ENCODE data around the gene SDK1.
A peak's percentile ranks its signal among the peaks of the same experiment; 100 is the strongest.

SDK1 gene

DNA sequence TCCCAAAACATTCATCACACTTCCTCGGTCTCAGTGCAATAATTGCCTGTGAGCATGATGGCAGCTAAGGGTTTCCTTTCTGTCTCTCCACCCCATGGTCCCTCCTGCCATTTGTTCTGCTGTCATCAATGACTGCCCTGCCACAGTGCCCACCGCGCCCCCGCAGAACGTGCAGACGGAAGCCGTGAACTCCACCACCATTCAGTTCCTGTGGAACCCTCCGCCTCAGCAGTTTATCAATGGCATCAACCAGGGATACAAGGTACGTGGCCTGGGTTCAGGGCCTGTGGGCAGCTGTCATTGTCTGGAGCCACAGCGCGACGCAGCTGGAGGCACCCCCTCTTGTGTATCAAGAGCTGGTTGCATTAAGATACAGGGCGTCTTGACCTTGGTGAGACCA lies 748.1 kb downstream of the SDK1 start:
- Histone ChIP-seq H3K9me3 (ENCODE audit: insufficient read depth, low read depth, low read length) (no peaks in the 10 kb centered on the region), H4K12ac (ENCODE audit: low read depth, low read length) (no peak overlapping the region), H3K79me2 (ENCODE audit: control insufficient read depth, insufficient read depth, low read length, poor library complexity) (no peaks in the 10 kb centered on the region), H2AK5ac (ENCODE audit: low read length) (no peak overlapping the region), H3K4me3 (ENCODE audit: low read depth, low read length) (peak overlapping the region; percentile 8), H2BK5ac (ENCODE audit: low read depth, low read length, poor library complexity) (no peak overlapping the region), H3K23ac (ENCODE audit: low read length) (no peak overlapping the region), H3K79me1 (ENCODE audit: low read length) (no peaks in the 10 kb centered on the region), H3K9ac (ENCODE audit: low read length) (no peak overlapping the region), H3K4me2 (ENCODE audit: low read length) (no peak overlapping the region), H3K14ac (ENCODE audit: low read length) (no peak overlapping the region), H3K36me3 (ENCODE audit: control insufficient read depth in 1 of 2, insufficient read depth in 2 of 2, low read length in 2 of 2) (peaks cover 10 to 11% of the 10 kb centered on the region in 2 experiments), H4K91ac (ENCODE audit: low read depth, low read length) (no peak overlapping the region), H3K4ac (ENCODE audit: low read depth, low read length) (no peak overlapping the region), H2BK120ac (ENCODE audit: insufficient read depth, low read length, poor library complexity) (no peak overlapping the region), H3K18ac (ENCODE audit: low read length) (no peak overlapping the region), H3K4me1 (ENCODE audit: control insufficient read depth in 1 of 2, insufficient read depth in 2 of 2, low read length in 2 of 2) (no peaks in the 10 kb centered on the region), H2AFZ (ENCODE audit: insufficient read depth, low read length, poor library complexity) (no peak overlapping the region), H4K8ac (ENCODE audit: low read depth, low read length) (no peak overlapping the region), H3K27me3 (ENCODE audit: insufficient read depth, low read length) (no peaks in the 10 kb centered on the region), H2BK12ac (ENCODE audit: low read length) (no peak overlapping the region), H3K27ac (ENCODE audit: low read depth, low read length) (no peak overlapping the region)
- WGBS (ENCODE audit: extremely low coverage, insufficient coverage, insufficient read length): no CpG with 5 or more reads among the region's 13 CpGs
- no peak for DNase-seq

GRCh38 chr7:4050126-4050660 lies 749.1 kb downstream of the SDK1 start:
- no peak overlapping the region for H3K14ac ChIP-seq (ENCODE audit: low read length)
- H3K4me3 ChIP-seq (ENCODE audit: low read depth, low read length): no peak overlapping the region
- H3K27ac ChIP-seq (ENCODE audit: low read depth, low read length): no peak overlapping the region
- no peaks in the 10 kb centered on the region for H3K4me1 ChIP-seq (ENCODE audit: control insufficient read depth in 1 of 2, insufficient read depth in 2 of 2, low read length in 2 of 2)
- no peak overlapping the region for H4K12ac ChIP-seq (ENCODE audit: low read depth, low read length)
- H3K79me1 ChIP-seq (ENCODE audit: low read length): no peaks in the 10 kb centered on the region
- H3K4ac ChIP-seq (ENCODE audit: low read depth, low read length): no peak overlapping the region
- H3K23ac ChIP-seq (ENCODE audit: low read length): no peak overlapping the region
- no peak for DNase-seq
- no peak overlapping the region for H2AK5ac ChIP-seq (ENCODE audit: low read length)
- H3K4me2 ChIP-seq (ENCODE audit: low read length): no peak overlapping the region
- H3K27me3 ChIP-seq (ENCODE audit: insufficient read depth, low read length): no peaks in the 10 kb centered on the region
- no peak overlapping the region for H2AFZ ChIP-seq (ENCODE audit: insufficient read depth, low read length, poor library complexity)
- no peak overlapping the region for H3K18ac ChIP-seq (ENCODE audit: low read length)
- no CpG with 5 or more reads among the region's 11 CpGs for WGBS (ENCODE audit: extremely low coverage, insufficient coverage, insufficient read length)
- peaks cover 10 to 11% of the 10 kb centered on the region in 2 experiments for H3K36me3 ChIP-seq (ENCODE audit: control insufficient read depth in 1 of 2, insufficient read depth in 2 of 2, low read length in 2 of 2)
- no peak overlapping the region for H3K9ac ChIP-seq (ENCODE audit: low read length)
- H4K91ac ChIP-seq (ENCODE audit: low read depth, low read length): no peak overlapping the region
- H3K79me2 ChIP-seq (ENCODE audit: control insufficient read depth, insufficient read depth, low read length, poor library complexity): no peaks in the 10 kb centered on the region
- H4K8ac ChIP-seq (ENCODE audit: low read depth, low read length): no peak overlapping the region
- no peak overlapping the region for H2BK5ac ChIP-seq (ENCODE audit: low read depth, low read length, poor library complexity)
- no peaks in the 10 kb centered on the region for H3K9me3 ChIP-seq (ENCODE audit: insufficient read depth, low read depth, low read length)
- no peak overlapping the region for H2BK120ac ChIP-seq (ENCODE audit: insufficient read depth, low read length, poor library complexity)
- no peak overlapping the region for H2BK12ac ChIP-seq (ENCODE audit: low read length)

GRCh38 chr7:4051696-4052095 lies 750.6 kb downstream of the SDK1 start:
- no peak overlapping the region for H3K4me2 ChIP-seq (ENCODE audit: low read length)
- no peak for DNase-seq
- H2AK5ac ChIP-seq (ENCODE audit: low read length): no peak overlapping the region
- no peak overlapping the region for H2BK120ac ChIP-seq (ENCODE audit: insufficient read depth, low read length, poor library complexity)
- H3K79me2 ChIP-seq (ENCODE audit: control insufficient read depth, insufficient read depth, low read length, poor library complexity): no peaks in the 10 kb centered on the region
- H3K4me3 ChIP-seq (ENCODE audit: low read depth, low read length): no peak overlapping the region
- H4K91ac ChIP-seq (ENCODE audit: low read depth, low read length): no peak overlapping the region
- no peak overlapping the region for H2AFZ ChIP-seq (ENCODE audit: insufficient read depth, low read length, poor library complexity)
- H3K9ac ChIP-seq (ENCODE audit: low read length): no peak overlapping the region
- no peak overlapping the region for H2BK12ac ChIP-seq (ENCODE audit: low read length)
- no peak overlapping the region for H3K18ac ChIP-seq (ENCODE audit: low read length)
- no peak overlapping the region for H3K27ac ChIP-seq (ENCODE audit: low read depth, low read length)
- no CpG with 5 or more reads among the region's 11 CpGs for WGBS (ENCODE audit: extremely low coverage, insufficient coverage, insufficient read length)
- no peak overlapping the region for H3K4ac ChIP-seq (ENCODE audit: low read depth, low read length)
- H3K4me1 ChIP-seq (ENCODE audit: control insufficient read depth in 1 of 2, insufficient read depth in 2 of 2, low read length in 2 of 2): no peaks in the 10 kb centered on the region
- no peak overlapping the region for H4K12ac ChIP-seq (ENCODE audit: low read depth, low read length)
- peaks cover 10 to 11% of the 10 kb centered on the region in 2 experiments for H3K36me3 ChIP-seq (ENCODE audit: control insufficient read depth in 1 of 2, insufficient read depth in 2 of 2, low read length in 2 of 2)
- no peak overlapping the region for H2BK5ac ChIP-seq (ENCODE audit: low read depth, low read length, poor library complexity)
- H3K14ac ChIP-seq (ENCODE audit: low read length): no peak overlapping the region
- H4K8ac ChIP-seq (ENCODE audit: low read depth, low read length): no peak overlapping the region
- H3K79me1 ChIP-seq (ENCODE audit: low read length): no peaks in the 10 kb centered on the region
- no peaks in the 10 kb centered on the region for H3K27me3 ChIP-seq (ENCODE audit: insufficient read depth, low read length)
- no peaks in the 10 kb centered on the region for H3K9me3 ChIP-seq (ENCODE audit: insufficient read depth, low read depth, low read length)
- H3K23ac ChIP-seq (ENCODE audit: low read length): no peak overlapping the region

- WGBS (ENCODE audit: extremely low coverage, insufficient coverage, insufficient read length): no CpG with 5 or more reads among the region's 11 CpGs
- Histone ChIP-seq H4K12ac (ENCODE audit: low read depth, low read length) (no peak overlapping the region), H3K14ac (ENCODE audit: low read length) (no peak overlapping the region)
Measured at GRCh38 chr7:4052130-4052529, 751.1 kb downstream of the SDK1 start.

More at GRCh38 chr7:4052130-4052529, 751.1 kb downstream of the SDK1 start:
- Histone ChIP-seq H2AFZ (ENCODE audit: insufficient read depth, low read length, poor library complexity) (no peak overlapping the region), H3K9ac (ENCODE audit: low read length) (no peak overlapping the region), H2BK5ac (ENCODE audit: low read depth, low read length, poor library complexity) (no peak overlapping the region), H3K4me1 (ENCODE audit: control insufficient read depth in 1 of 2, insufficient read depth in 2 of 2, low read length in 2 of 2) (no peaks in the 10 kb centered on the region), H2BK12ac (ENCODE audit: low read length) (no peak overlapping the region), H3K9me3 (ENCODE audit: insufficient read depth, low read depth, low read length) (no peaks in the 10 kb centered on the region), H2BK120ac (ENCODE audit: insufficient read depth, low read length, poor library complexity) (no peak overlapping the region), H3K18ac (ENCODE audit: low read length) (no peak overlapping the region), H4K8ac (ENCODE audit: low read depth, low read length) (no peak overlapping the region), H3K79me2 (ENCODE audit: control insufficient read depth, insufficient read depth, low read length, poor library complexity) (no peaks in the 10 kb centered on the region), H4K91ac (ENCODE audit: low read depth, low read length) (no peak overlapping the region), H2AK5ac (ENCODE audit: low read length) (no peak overlapping the region), H3K36me3 (ENCODE audit: control insufficient read depth in 1 of 2, insufficient read depth in 2 of 2, low read length in 2 of 2) (peaks cover 11 to 14% of the 10 kb centered on the region in 2 experiments), H3K23ac (ENCODE audit: low read length) (no peak overlapping the region), H3K4me3 (ENCODE audit: low read depth, low read length) (no peak overlapping the region), H3K4me2 (ENCODE audit: low read length) (no peak overlapping the region), H3K27ac (ENCODE audit: low read depth, low read length) (no peak overlapping the region), H3K4ac (ENCODE audit: low read depth, low read length) (no peak overlapping the region), H3K27me3 (ENCODE audit: insufficient read depth, low read length) (no peaks in the 10 kb centered on the region), H3K79me1 (ENCODE audit: low read length) (no peaks in the 10 kb centered on the region)
- no peak for DNase-seq

Measured in trophoblast cell (in vitro differentiated cells and primary cell).